HepG2 (cell line): ENCODE results near the gene XCR1. TPM values are rescaled to one million over a fixed set of nuclear protein-coding genes. Genes with fewer than 3 reads are reported as not detected.

Source experiments
- BORCS8-MEF2B ChIP-seq: sonication (generic); formaldehyde crosslinking; IDR thresholded peaks from 2 replicates; pipeline ENCODE4 v1.8.0; 2022; ENCODE audit warnings: mild to moderate bottlenecking, missing genetic modification reagents
- FOXC1 ChIP-seq: sonication (generic); formaldehyde crosslinking; IDR thresholded peaks from 2 replicates; pipeline ENCODE4 v1.8.0; 2022; ENCODE audit warnings: mild to moderate bottlenecking, missing genetic modification reagents, borderline replicate concordance
- IRF2 ChIP-seq: IDR thresholded peaks from 2 replicates; pipeline ENCODE4 v1.6.1; 2018; ENCODE audit warnings: missing genetic modification reagents, missing compliant biosample characterization
- KLF6 ChIP-seq: IDR thresholded peaks from 2 replicates; pipeline ENCODE4 v1.8.0; 2016; ENCODE audit warnings: missing biosample characterization, missing genetic modification reagents
- MAFF ChIP-seq: IDR thresholded peaks from 2 replicates; pipeline ENCODE4 v1.6.1; 2011; ENCODE audit warnings: low read depth, low read length, improper control_type of control experiment
- RCOR2 ChIP-seq: IDR thresholded peaks from 2 replicates; pipeline ENCODE4 v1.6.1; 2016; ENCODE audit warnings: missing biosample characterization, missing genetic modification reagents
- SIX4 ChIP-seq: sonication (generic); formaldehyde crosslinking; IDR thresholded peaks from 2 replicates; pipeline ENCODE4 v1.4.0; 2020; ENCODE audit warnings: missing genetic modification reagents
- ZMAT3 ChIP-seq: sonication (generic); formaldehyde crosslinking; conservative IDR thresholded peaks from 2 replicates; pipeline ENCODE4 v1.7.0; 2021; ENCODE audit warnings: missing genetic modification reagents
- ZMYM3 ChIP-seq: sonication (generic); formaldehyde crosslinking; IDR thresholded peaks from 2 replicates; pipeline ENCODE4 v1.5.1; 2020; ENCODE audit warnings: mild to moderate bottlenecking, missing genetic modification reagents
- ZNF207 ChIP-seq: fragments of 450-650 bp; IDR thresholded peaks from 2 replicates; pipeline ENCODE4 v1.6.1; 2016; ENCODE audit warnings: antibody characterized with exemption, borderline replicate concordance
- ZNF282 ChIP-seq: fragments of 450-650 bp; IDR thresholded peaks from 2 replicates; pipeline ENCODE4 v1.6.1; 2018; ENCODE audit not compliant: partially characterized antibody
- ZNF333 ChIP-seq: sonication (generic); formaldehyde crosslinking; IDR thresholded peaks from 2 replicates; pipeline ENCODE4 v1.4.0; 2020; ENCODE audit warnings: mild to moderate bottlenecking, missing genetic modification reagents, borderline replicate concordance
- ZNF709 ChIP-seq: sonication (generic); formaldehyde crosslinking; IDR thresholded peaks from 2 replicates; pipeline ENCODE4 v1.5.0; 2020; ENCODE audit warnings: mild to moderate bottlenecking, missing genetic modification reagents
- ZSCAN22 ChIP-seq: sonication (generic); formaldehyde crosslinking; IDR thresholded peaks from 2 replicates; pipeline ENCODE4 v1.4.0; 2020; ENCODE audit warnings: mild to moderate bottlenecking, missing genetic modification reagents
- ZXDC ChIP-seq: sonication (generic); formaldehyde crosslinking; IDR thresholded peaks from 2 replicates; pipeline ENCODE4 v1.5.0; 2020; ENCODE audit warnings: mild to moderate bottlenecking, missing genetic modification reagents
- polyA plus RNA-seq, 8 experiments: library from polyadenylated mRNA; depleted of rRNA in 3 of 8; stranded (reverse) in 7 of 8; unstranded in 1 of 8; fragments of >200 nt; fragmentation: Illumina TruSeq in 4 of 8; extraction: Trizol in 4 of 8; gene quantifications; 2 replicates each; pipeline versions ENCODE4 v1.2.1 to v1.2.3, GENCODE V29; 2011 to 2016; ENCODE audit warnings: low read depth in 4 of 8, missing spikeins in 1 of 8, mixed read lengths in 1 of 8; ENCODE audit not compliant: insufficient read depth in 1 of 8
- total RNA-seq, 5 experiments: library from RNA; depleted of rRNA; stranded (reverse); fragments of >200 nt; fragmentation: Illumina TruSeq; extraction: Trizol; gene quantifications; 2 replicates each; pipeline ENCODE4 v1.2.3, GENCODE V29; 2016; ENCODE audit warnings: low read depth in 1 of 5

XCR1 gene
- total and polyA plus RNA-seq, 2 of the 13 experiments (the other 11 are each of a cell fraction or from before 2014, with no cell fraction given), result not detected

- TF ChIP-seq FOXC1 (no peak), MAFF (no peak), BORCS8-MEF2B (no peak), ZSCAN22 (CRISPR knock-in tag) (no peak), ZNF709 (CRISPR knock-in tag) (no peak), ZXDC (CRISPR knock-in tag) (no peak), KLF6 (CRISPR knock-in tag) (no peak), RCOR2 (CRISPR knock-in tag) (no peak), SIX4 (no peak), ZNF333 (CRISPR knock-in tag) (no peak), ZMYM3 (CRISPR knock-in tag) (no peak), IRF2 (CRISPR knock-in tag) (no peak), ZNF282 (no peak), ZNF207 (no peak), ZMAT3 (CRISPR knock-in tag) (no peak)
Observed at GRCh38 chr3:45968149-45968548, 59.1 kb downstream of the XCR1 start (continued).
